K562 (cell line): ENCODE data around the gene TMEM143. TPM values are rescaled to one million over a fixed set of nuclear protein-coding genes. Genes with fewer than 3 reads are reported as not detected.
A peak's percentile ranks its signal among the peaks of the same experiment; 100 is the strongest.

Source experiments
- ATAC-seq: fragments of 200-7000 bp; cut with Tn5 transposase; 3 replicates; pipeline ENCODE4 v1.9.1; 2020; ENCODE audit warnings: moderate library complexity
- BruUV-seq: library from RNA; stranded (reverse); fragments of 400-500 nt; replicated peaks from 2 replicates; lab custom pipeline; 2021; lab: Mats Ljungman, UMichigan
- CTCF ChIA-PET: fragments of 300-600 bp; formaldehyde crosslinking; extraction: SDS; loops from one replicate; lab custom pipeline; 2021; ENCODE audit warnings: low intra/inter-chr PET ratio; lab: Yijun Ruan, JAX
- POLR2A ChIA-PET: fragments of 300-600, 350-650 bp; sonication (Branson Sonifier 250); formaldehyde crosslinking; extraction: SDS; loops from one replicate; lab custom pipeline; 2021; ENCODE audit warnings: antibody characterized with exemption, inconsistent platforms; lab: Yijun Ruan, JAX
- DNase-seq, 4 experiments: peaks; one replicate each; pipeline versions ENCODE4 v3.0.0 to v3.0.0-alpha.2; 2011 to 2018; ENCODE audit warnings: low spot score in 3 of 4, mixed read lengths in 3 of 4; ENCODE audit errors: extremely low read depth in 1 of 4
- FAIRE-seq: peaks from 2 replicates; lab custom pipeline; 2011; peaks lifted over from hg19 to GRCh38; lab: Jason Lieb, UNC
- H2AFZ ChIP-seq: 2 replicates; pipeline ENCODE4 v1.6.0; 2011; ENCODE audit warnings: low read depth, low read length, control low read depth, inconsistent platforms
- H3K27ac ChIP-seq: fragments of 200-600 bp; 3 replicates; pipeline ENCODE4 v1.8.0; 2011; ENCODE audit warnings: low read depth, mild to moderate bottlenecking, control low read depth, inconsistent platforms, low read length, moderate library complexity, mixed read lengths; ENCODE audit errors: extremely low read depth
- H3K27me3 ChIP-seq, 2 experiments: fragments of 300-600 bp in 1 of 2; 2 replicates in 1 of 2; 3 replicates in 1 of 2; pipeline versions ENCODE4 v1.6.0 to v1.8.0; 2011; ENCODE audit warnings: inconsistent platforms in 2 of 2, low read length in 2 of 2, mild to moderate bottlenecking in 1 of 2, mixed read lengths in 1 of 2, moderate library complexity in 1 of 2; ENCODE audit not compliant: control insufficient read depth in 2 of 2, insufficient read depth in 2 of 2
- H3K36me3 ChIP-seq: fragments of 300-600 bp; 3 replicates; pipeline ENCODE4 v1.8.0; 2011; ENCODE audit warnings: mild to moderate bottlenecking, low read length, inconsistent platforms; ENCODE audit not compliant: control insufficient read depth, insufficient read depth
- H3K4me1 ChIP-seq, 2 experiments: fragments of 200-600 bp in 1 of 2; replicated peaks in 1 of 2; 2 replicates in 1 of 2; 3 replicates in 1 of 2; pipeline versions ENCODE4 v1.5.1 to v1.8.0; 2011; ENCODE audit warnings: inconsistent platforms in 2 of 2, low read length in 2 of 2, mild to moderate bottlenecking in 1 of 2, mixed read lengths in 1 of 2, moderate library complexity in 1 of 2; ENCODE audit not compliant: control insufficient read depth in 2 of 2, insufficient read depth in 2 of 2
- H3K4me2 ChIP-seq: 2 replicates; pipeline ENCODE4 v1.6.1; 2011; ENCODE audit warnings: low read length, control low read depth, inconsistent platforms, mixed read lengths; ENCODE audit not compliant: insufficient read depth
- H3K4me3 ChIP-seq: fragments of 200-600 bp; sonication (generic), shearing (Covaris generic); 2 replicates; pipeline ENCODE4 v1.5.1; 2016; ENCODE audit warnings: control low read depth, inconsistent platforms
- H3K79me2 ChIP-seq: fragments of 200-600 bp; 3 replicates; pipeline ENCODE4 v1.8.0; 2011; ENCODE audit warnings: low read length, inconsistent platforms; ENCODE audit not compliant: control insufficient read depth, insufficient read depth
- H3K9ac ChIP-seq, 2 experiments: 2 replicates each; pipeline versions ENCODE4 v1.6.0 to v1.6.1; 2011; ENCODE audit warnings: low read depth in 2 of 2, low read length in 2 of 2, control low read depth in 1 of 2, inconsistent platforms in 1 of 2, mild to moderate bottlenecking in 1 of 2, mixed read lengths in 1 of 2; ENCODE audit not compliant: insufficient read depth in 1 of 2
- H3K9me1 ChIP-seq: one replicate; pipeline ENCODE4 v1.6.0; 2011; ENCODE audit warnings: inconsistent platforms, mild to moderate bottlenecking, low read length, moderate library complexity; ENCODE audit not compliant: control insufficient read depth, insufficient read depth
- H3K9me3 ChIP-seq: replicated peaks from 2 replicates; pipeline ENCODE4 v1.5.1; 2011; ENCODE audit warnings: low read depth, low read length, inconsistent platforms; ENCODE audit not compliant: control insufficient read depth, insufficient read depth
- H4K20me1 ChIP-seq: replicated peaks from 2 replicates; pipeline ENCODE4 v1.6.1; 2011; ENCODE audit warnings: low read length, inconsistent platforms, mixed read lengths; ENCODE audit not compliant: control insufficient read depth, insufficient read depth
- GTF2F1 ChIP-seq: IDR thresholded peaks from 2 replicates; pipeline ENCODE4 v1.6.1; 2011; ENCODE audit warnings: low read depth, low read length, improper control_type of control experiment
- HDAC2 ChIP-seq: fragments of 450-650 bp; IDR thresholded peaks from 2 replicates; pipeline ENCODE4 v1.6.1; 2016; ENCODE audit warnings: mild to moderate bottlenecking
- KDM1A ChIP-seq, 2 experiments: fragments of 450-650 bp; IDR thresholded peaks; 2 replicates each; pipeline ENCODE4 v1.6.1; 2016; ENCODE audit warnings: mild to moderate bottlenecking in 2 of 2
- MCM7 ChIP-seq, 2 experiments: fragments of 450-650 bp; IDR thresholded peaks; 2 replicates each; pipeline ENCODE4 v1.6.1; 2016 to 2018
- NCOA6 ChIP-seq: fragments of 450-650 bp; IDR thresholded peaks from 2 replicates; pipeline ENCODE4 v1.6.1; 2017; ENCODE audit warnings: mild to moderate bottlenecking
- RUNX1 ChIP-seq: sonication (generic); IDR thresholded peaks from 2 replicates; pipeline ENCODE4 v1.6.1; 2016; ENCODE audit warnings: antibody characterized with exemption, low read depth
- SMC3 ChIP-seq: conservative IDR thresholded peaks from 2 replicates; pipeline ENCODE4 v1.6.1; 2011; ENCODE audit warnings: low read depth, low read length, improper control_type of control experiment; ENCODE audit not compliant: insufficient read depth
- ZNF174 ChIP-seq: fragments of 250-450 bp; sonication (Bioruptor Pico); IDR thresholded peaks from 2 replicates; pipeline ENCODE4 v1.4.0; 2020; ENCODE audit warnings: mild to moderate bottlenecking
- ZNF41 ChIP-seq: fragments of 250-450 bp; sonication (Bioruptor Pico); conservative IDR thresholded peaks from 2 replicates; pipeline ENCODE4 v1.4.0; 2020; ENCODE audit warnings: mild to moderate bottlenecking
- ZNF695 ChIP-seq: fragments of 450-650 bp; formaldehyde crosslinking; IDR thresholded peaks from 2 replicates; pipeline ENCODE4 v1.4.0; 2020; ENCODE audit warnings: mild to moderate bottlenecking, moderate library complexity
- WGBS: fragments of 100-300 bp; shearing (Covaris generic); methylation state at CpG from one replicate; pipeline ENCODE4 v1.1.6; 2016; ENCODE audit warnings: low coverage, mixed read lengths; ENCODE audit not compliant: insufficient coverage; ENCODE audit errors: missing lambda C conversion rate; 5-methylcytosine and 5-hydroxymethylcytosine counted together
- in situ Hi-C: fragments of 300-500 bp; cut with MboI; formaldehyde crosslinking; loops from 4 replicates; pipeline ENCODE4 v1.15.0; 2018; ENCODE audit warnings: inconsistent platforms, mixed read lengths
- intact Hi-C: fragments of 100-400 bp; cut with micrococcal nuclease; formaldehyde crosslinking; loops from 2 replicates; pipeline ENCODE4 v1.14.2; 2022
- polyA plus RNA-seq, 8 experiments: library from polyadenylated mRNA; depleted of rRNA in 4 of 8; stranded (reverse) in 5 of 8; unstranded in 3 of 8; fragments of >200 nt; fragmentation: Nextera tagmentation in 2 of 8; fragmentation: Illumina TruSeq in 1 of 8; extraction: Ambion mirVana in 2 of 8; extraction: Trizol in 1 of 8; gene quantifications; 2 replicates each; pipeline versions ENCODE4 v1.2.1 to v1.2.3, GENCODE V29; 2011 to 2014; ENCODE audit warnings: inconsistent platforms in 1 of 8, missing spikeins in 1 of 8
- total RNA-seq, 7 experiments: library from RNA; depleted of rRNA in 6 of 7; stranded (reverse); fragments of >200 nt in 6 of 7; fragmentation: Illumina TruSeq in 2 of 7; extraction: Trizol in 2 of 7; gene quantifications; 2 replicates each; pipeline versions ENCODE4 v1.2.1 to v1.2.3, GENCODE V29; 2011 to 2021; ENCODE audit warnings: low replicate concordance in 1 of 7
- TF ChIP-seq, protein P1 (sequence below), 2 experiments: fragments of 450-650 bp in 1 of 2; sonication (generic) in 1 of 2; formaldehyde crosslinking in 1 of 2; IDR thresholded peaks in 1 of 2; conservative IDR thresholded peaks in 1 of 2; 2 replicates each; pipeline versions ENCODE4 v1.6.1 to v1.8.1; 2016 to 2023; ENCODE audit warnings: mild to moderate bottlenecking in 2 of 2, moderate library complexity in 2 of 2, inconsistent platforms in 1 of 2, missing genetic modification reagents in 1 of 2
- TF ChIP-seq, protein P2 (sequence below): fragments of 450-650 bp; IDR thresholded peaks from 2 replicates; pipeline ENCODE4 v1.6.1; 2016; ENCODE audit warnings: mild to moderate bottlenecking

The TMEM143 gene
- total and polyA plus RNA-seq, 9 of the 15 experiments (the other 6 are each of a cell fraction or from before 2014, with no cell fraction given), result 0.66 to 8.8 (median 4.3) TPM

DNA sequence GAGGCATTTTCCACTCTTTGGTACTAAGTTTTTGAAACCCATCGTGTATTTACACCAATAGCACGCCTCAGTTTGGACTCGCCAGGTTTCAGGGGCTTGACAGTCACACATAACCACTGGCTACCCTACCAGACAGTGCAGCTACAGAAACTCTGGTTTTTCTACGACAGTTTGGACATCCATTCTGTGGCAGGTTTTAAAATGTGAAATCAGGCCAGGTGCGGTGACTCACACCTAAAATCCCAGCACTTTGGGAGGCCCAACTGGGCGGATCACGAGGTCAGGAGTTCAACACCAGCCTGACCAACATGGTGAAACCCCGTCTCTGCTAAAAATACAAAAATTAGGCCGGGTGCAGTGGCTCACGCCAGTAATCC lies 14.4 kb upstream of the TMEM143 start:
- BruUV-seq, result no TSS peak
- intact Hi-C loops (no loop called here), in situ Hi-C loops (no loop called here)
- Histone ChIP-seq H3K4me1 (peaks cover 0 to 14% of the 10 kb centered on the region in 2 experiments; a peak in 3 of 5 replicates), H3K9me1 (peaks cover 2% of the 10 kb centered on the region), H3K9ac (peak overlapping the region in 1 of 2 experiments; percentile 56; a peak in 1 of 4 replicates), H4K20me1 (no peaks in the 10 kb centered on the region), H3K4me2 (no peak overlapping the region), H2AFZ (no peak overlapping the region), H3K36me3 (peaks cover 17% of the 10 kb centered on the region; the same call in 1 of the 3 replicates), H3K27me3 (no peaks in the 10 kb centered on the region), H3K9me3 (no peaks in the 10 kb centered on the region), H3K4me3 (no peak overlapping the region), H3K27ac (no peak overlapping the region), H3K79me2 (no peaks in the 10 kb centered on the region)
- ChIA-PET CTCF (no interaction called here), POLR2A (interaction anchor here (2.2 kb wide), 1 partner anchor 12 kb away, joined by 7 read pairs; no protein-coding TSS in a partner anchor)
- ATAC-seq (no peak), DNase-seq (no peak), FAIRE-seq (peak; percentile 46)
- WGBS, result 49% methylated on average over 10 of the region's 10 CpGs
- TF ChIP-seq, protein P1, sequence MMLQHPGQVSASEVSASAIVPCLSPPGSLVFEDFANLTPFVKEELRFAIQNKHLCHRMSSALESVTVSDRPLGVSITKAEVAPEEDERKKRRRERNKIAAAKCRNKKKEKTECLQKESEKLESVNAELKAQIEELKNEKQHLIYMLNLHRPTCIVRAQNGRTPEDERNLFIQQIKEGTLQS (IDR thresholded peaks at IDR 0.05), result peak; percentile 42; the same call in 1 of the 2 replicates
- TF ChIP-seq, protein P1 (CRISPR knock-in tag; conservative IDR thresholded peaks at IDR 0.05), result no peak
- no peak for TF ChIP-seq ZNF174
- 0 out of 4 replicates have a peak, but pooled peaks of 1 of the 2 experiments have one; percentile 23 for TF ChIP-seq KDM1A (IDR thresholded peaks at IDR 0.05)

DNA sequence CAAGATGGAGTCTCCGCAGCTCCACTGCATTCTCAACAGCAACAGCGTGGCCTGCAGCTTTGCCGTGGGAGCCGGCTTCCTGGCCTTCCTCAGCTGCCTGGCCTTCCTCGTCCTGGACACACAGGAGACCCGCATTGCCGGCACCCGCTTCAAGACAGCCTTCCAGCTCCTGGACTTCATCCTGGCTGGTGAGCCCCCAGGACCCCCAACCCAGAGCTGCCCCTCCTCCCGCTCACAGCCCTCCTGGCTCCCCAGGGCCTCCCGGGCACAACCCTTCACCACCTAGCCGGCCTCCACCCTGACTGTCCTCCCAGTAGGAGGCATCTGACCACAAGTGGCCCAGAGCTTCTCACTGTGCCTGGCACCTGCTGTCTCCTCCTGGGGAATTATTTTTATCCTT lies 9.8 kb upstream of the TMEM143 start:
- in situ Hi-C loops (no loop called here), intact Hi-C loops (no loop called here)
- no peaks in the 10 kb centered on the region for H3K79me2 ChIP-seq
- H3K4me1 ChIP-seq, result peaks cover 0 to 20% of the 10 kb centered on the region in 2 experiments; a peak in 2 of 5 replicates
- ChIA-PET POLR2A (interaction anchor here (1.2 kb wide), 1 partner anchor 9 kb away, joined by 4 read pairs; the partner anchor contains the start of gene SYNGR4), CTCF (no interaction called here)
- H4K20me1 ChIP-seq, result no peaks in the 10 kb centered on the region
- peak overlapping the region; percentile 20 for H2AFZ ChIP-seq
- BruUV-seq, result no TSS peak
- no peak overlapping the region for H3K27ac ChIP-seq
- no peaks in the 10 kb centered on the region for H3K9me1 ChIP-seq
- H3K9ac ChIP-seq, result peak overlapping the region in 1 of 2 experiments; percentile 78; a peak in 2 of 4 replicates
- H3K36me3 ChIP-seq, result no peaks in the 10 kb centered on the region
- no peak overlapping the region for H3K4me2 ChIP-seq
- DNase-seq (no peak), ATAC-seq (no peak), FAIRE-seq (no peak)
- 81% methylated on average over 9 of the region's 11 CpGs for WGBS
- no peaks in the 10 kb centered on the region for H3K27me3 ChIP-seq
- no peaks in the 10 kb centered on the region for H3K9me3 ChIP-seq
- no peak overlapping the region for H3K4me3 ChIP-seq
- TF ChIP-seq, protein P2, sequence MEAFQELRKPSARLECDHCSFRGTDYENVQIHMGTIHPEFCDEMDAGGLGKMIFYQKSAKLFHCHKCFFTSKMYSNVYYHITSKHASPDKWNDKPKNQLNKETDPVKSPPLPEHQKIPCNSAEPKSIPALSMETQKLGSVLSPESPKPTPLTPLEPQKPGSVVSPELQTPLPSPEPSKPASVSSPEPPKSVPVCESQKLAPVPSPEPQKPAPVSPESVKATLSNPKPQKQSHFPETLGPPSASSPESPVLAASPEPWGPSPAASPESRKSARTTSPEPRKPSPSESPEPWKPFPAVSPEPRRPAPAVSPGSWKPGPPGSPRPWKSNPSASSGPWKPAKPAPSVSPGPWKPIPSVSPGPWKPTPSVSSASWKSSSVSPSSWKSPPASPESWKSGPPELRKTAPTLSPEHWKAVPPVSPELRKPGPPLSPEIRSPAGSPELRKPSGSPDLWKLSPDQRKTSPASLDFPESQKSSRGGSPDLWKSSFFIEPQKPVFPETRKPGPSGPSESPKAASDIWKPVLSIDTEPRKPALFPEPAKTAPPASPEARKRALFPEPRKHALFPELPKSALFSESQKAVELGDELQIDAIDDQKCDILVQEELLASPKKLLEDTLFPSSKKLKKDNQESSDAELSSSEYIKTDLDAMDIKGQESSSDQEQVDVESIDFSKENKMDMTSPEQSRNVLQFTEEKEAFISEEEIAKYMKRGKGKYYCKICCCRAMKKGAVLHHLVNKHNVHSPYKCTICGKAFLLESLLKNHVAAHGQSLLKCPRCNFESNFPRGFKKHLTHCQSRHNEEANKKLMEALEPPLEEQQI, result no peak
- TF ChIP-seq GTF2F1, result no peak
- TF ChIP-seq ZNF41, result no peak
- TF ChIP-seq, protein P1 (IDR thresholded peaks at IDR 0.05), result no peak
- TF ChIP-seq, protein P1 (CRISPR knock-in tag; conservative IDR thresholded peaks at IDR 0.05), result no peak
- TF ChIP-seq ZNF695 (CRISPR knock-in tag), result no peak
- no peak for TF ChIP-seq MCM7 (IDR thresholded peaks at IDR 0.05)
- TF ChIP-seq SMC3, result no peak
- TF ChIP-seq NCOA6, result no peak
- no peak for TF ChIP-seq RUNX1
- TF ChIP-seq HDAC2, result no peak
